GM10248 (cell line): ENCODE measurements around the gene MOV10L1.
"Not testable (repeated sequence)": the region's sequence is repeated elsewhere in the genome, so short reads cannot be mapped to it uniquely, and the experiment has no call there.

Experiments used
- CTCF ChIA-PET: fragments of 300-600 bp; sonication (Branson Sonifier 250); formaldehyde crosslinking; extraction: SDS; loops from one replicate; lab custom pipeline; 2021; ENCODE audit warnings: antibody characterized with exemption; lab: Yijun Ruan, JAX
- POLR2A ChIA-PET: fragments of 350-650 bp; sonication (Branson Sonifier 250); formaldehyde crosslinking; extraction: SDS; loops from one replicate; lab custom pipeline; 2020; ENCODE audit warnings: antibody characterized with exemption; lab: Yijun Ruan, JAX
- DNase-seq: peaks from one replicate; pipeline ENCODE4 v3.0.0; 2012; ENCODE audit errors: extremely low spot score
- TF ChIP-seq, protein P1 (sequence below): IDR thresholded peaks from 2 replicates; pipeline ENCODE4 v1.5.1; 2012; ENCODE audit warnings: mild to moderate bottlenecking, low read depth; ENCODE audit errors: extremely low read depth, missing control alignments, control extremely low read depth

MOV10L1 gene

GRCh38 chr22:50167689-50168489, 78.1 kb downstream of the MOV10L1 start:
- POLR2A ChIA-PET: no interaction called here
- DNase-seq: no peak
- CTCF ChIA-PET: interaction anchor here (0.9 kb wide), 1 partner anchor 19 kb away, joined by 3 read pairs; no protein-coding TSS in a partner anchor
- TF ChIP-seq, protein P1, sequence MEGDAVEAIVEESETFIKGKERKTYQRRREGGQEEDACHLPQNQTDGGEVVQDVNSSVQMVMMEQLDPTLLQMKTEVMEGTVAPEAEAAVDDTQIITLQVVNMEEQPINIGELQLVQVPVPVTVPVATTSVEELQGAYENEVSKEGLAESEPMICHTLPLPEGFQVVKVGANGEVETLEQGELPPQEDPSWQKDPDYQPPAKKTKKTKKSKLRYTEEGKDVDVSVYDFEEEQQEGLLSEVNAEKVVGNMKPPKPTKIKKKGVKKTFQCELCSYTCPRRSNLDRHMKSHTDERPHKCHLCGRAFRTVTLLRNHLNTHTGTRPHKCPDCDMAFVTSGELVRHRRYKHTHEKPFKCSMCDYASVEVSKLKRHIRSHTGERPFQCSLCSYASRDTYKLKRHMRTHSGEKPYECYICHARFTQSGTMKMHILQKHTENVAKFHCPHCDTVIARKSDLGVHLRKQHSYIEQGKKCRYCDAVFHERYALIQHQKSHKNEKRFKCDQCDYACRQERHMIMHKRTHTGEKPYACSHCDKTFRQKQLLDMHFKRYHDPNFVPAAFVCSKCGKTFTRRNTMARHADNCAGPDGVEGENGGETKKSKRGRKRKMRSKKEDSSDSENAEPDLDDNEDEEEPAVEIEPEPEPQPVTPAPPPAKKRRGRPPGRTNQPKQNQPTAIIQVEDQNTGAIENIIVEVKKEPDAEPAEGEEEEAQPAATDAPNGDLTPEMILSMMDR: no peak

- DNase-seq, CTCF ChIA-PET: not testable (repeated sequence)
- POLR2A ChIA-PET: interaction anchor here (0.6 kb wide), 1 partner anchor 47 kb away, joined by 3 read pairs; no protein-coding TSS in a partner anchor
Measured at GRCh38 chr22:50168490-50169180, 78.8 kb downstream of the MOV10L1 start.

GRCh38 chr22:50169181-50169759, 79.5 kb downstream of the MOV10L1 start:
- no peak for DNase-seq
- TF ChIP-seq, protein P1: no peak
- POLR2A ChIA-PET: interaction anchor here (0.6 kb wide), 1 partner anchor 46 kb away, joined by 3 read pairs; no protein-coding TSS in a partner anchor
- CTCF ChIA-PET: no interaction called here

DNA sequence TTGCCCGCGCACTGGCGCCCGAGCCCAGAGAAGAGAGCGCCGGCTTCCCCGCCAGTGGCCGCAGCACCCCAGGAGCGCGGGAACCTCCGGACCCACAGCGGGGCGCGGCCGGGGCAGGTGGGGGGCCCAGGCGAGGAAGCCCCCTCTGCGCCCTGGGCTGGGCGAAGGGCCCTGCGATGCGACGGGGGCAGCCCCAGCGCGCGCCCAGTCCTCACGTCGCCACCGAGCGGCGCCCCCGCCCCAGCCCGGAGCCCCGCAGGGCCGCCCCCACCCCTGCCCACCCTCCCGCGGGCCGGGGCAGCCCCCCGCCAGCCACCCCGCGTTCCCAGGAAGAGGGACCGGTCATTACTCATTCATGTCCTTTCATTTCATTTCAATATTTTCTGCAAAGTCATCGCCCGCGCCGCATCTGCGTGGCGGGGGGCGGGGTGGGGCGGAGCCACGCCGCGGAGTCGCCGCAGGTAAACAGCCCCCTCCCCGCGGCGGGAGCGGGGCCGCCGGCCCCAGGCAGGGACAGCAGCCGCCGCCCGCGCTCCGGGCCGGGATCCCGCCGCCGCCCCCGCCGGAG, 80.1 kb downstream of the MOV10L1 start:
- DNase-seq: peak; percentile 64
- CTCF ChIA-PET: no interaction called here
- POLR2A ChIA-PET: no interaction called here
- TF ChIP-seq, protein P1: peak; percentile 9

GRCh38 chr22:50170453-50171318, 80.9 kb downstream of the MOV10L1 start, which contains the start of gene PANX2:
TSS of gene PANX2 (plus strand) at chr22:50170731. CDS start at chr22:50170731, 0 bp downstream.
- POLR2A ChIA-PET: no interaction called here
- TF ChIP-seq, protein P1: no peak
- DNase-seq: no peak
- CTCF ChIA-PET: interaction anchor here (1.6 kb wide), 1 partner anchor 17 kb away, joined by 4 read pairs; no protein-coding TSS in a partner anchor

DNA sequence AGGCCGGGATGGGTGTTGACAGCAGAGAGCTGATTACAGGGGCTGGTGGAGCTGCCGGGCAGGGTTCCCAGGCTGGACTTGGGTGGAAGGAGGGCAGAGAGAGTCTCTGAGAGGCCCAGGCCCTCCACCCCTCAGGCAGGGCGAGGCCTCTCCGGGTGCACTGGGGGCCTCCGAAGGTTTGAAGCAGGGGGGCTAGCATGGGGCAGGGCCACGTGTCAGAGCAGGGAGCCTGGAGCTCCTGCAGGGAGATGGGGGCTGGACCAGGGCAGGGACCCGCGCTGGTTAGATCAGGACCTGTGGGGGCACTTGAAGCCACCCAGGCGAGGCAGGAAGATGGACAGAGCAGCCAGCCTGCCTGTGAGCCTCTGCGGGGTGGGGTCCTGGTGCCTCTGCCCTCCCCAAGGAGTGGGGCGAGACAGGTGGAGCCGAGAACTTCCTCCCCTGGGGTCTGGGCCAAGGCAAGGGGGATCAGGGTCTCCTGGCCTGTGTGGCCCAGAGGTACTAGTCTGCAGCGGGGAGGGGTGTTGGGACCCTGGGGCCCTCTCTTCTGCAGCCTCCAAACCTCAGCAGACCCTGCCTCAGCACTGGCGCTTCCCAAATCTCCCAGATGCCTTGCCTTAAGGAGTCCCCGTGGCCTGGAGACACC, 81.6 kb downstream of the MOV10L1 start:
- POLR2A ChIA-PET: interaction anchor here (0.7 kb wide), 1 partner anchor 13 kb away, joined by 4 read pairs; no protein-coding TSS in a partner anchor
- DNase-seq: no peak
- CTCF ChIA-PET: interaction anchor here (1.6 kb wide), 1 partner anchor 16 kb away, joined by 4 read pairs; no protein-coding TSS in a partner anchor
- TF ChIP-seq, protein P1: no peak
